Measurements from ENCODE around the gene ANXA1. TPM values are rescaled to one million over a fixed set of nuclear protein-coding genes. Genes with fewer than 3 reads are reported as not detected.

ANXA1 gene
- total and polyA plus RNA-seq, 2 of the 13 experiments (the other 11 are each of a cell fraction or from before 2014, with no cell fraction given), result 0.15 to 0.20 TPM

GRCh38 chr9:73178044-73178443 is 26.4 kb downstream of the ANXA1 start:
- FAIRE-seq, result no peak
- WGBS (ENCODE audit: low lambda C conversion rate), result 21% methylated on average over 2 of the region's 2 CpGs
- Histone ChIP-seq H3K4me3 (replicated peaks in 1 of 3; ENCODE audit: insufficient read depth in 1 of 3, low read depth in 2 of 3, low read length in 3 of 3) (no peak overlapping the region), H4K20me1 (ENCODE audit: insufficient read depth, low read length) (no peaks in the 10 kb centered on the region), H2AFZ (ENCODE audit: low read length) (no peak overlapping the region), H3K9ac (ENCODE audit: insufficient read depth, low read depth, low read length) (no peak overlapping the region), H3K36me3 (replicated peaks in 1 of 2; ENCODE audit: control insufficient read depth in 1 of 2, insufficient read depth in 2 of 2, low read length in 2 of 2) (no peaks in the 10 kb centered on the region), H3K4me1 (ENCODE audit: insufficient read depth, low read length) (no peaks in the 10 kb centered on the region), H3K27me3 (ENCODE audit: control insufficient read depth in 1 of 2, insufficient read depth in 2 of 2, low read length in 2 of 2) (no peaks in the 10 kb centered on the region), H3K27ac (ENCODE audit: extremely low read length, insufficient read depth, low read length) (no peak overlapping the region), H3K79me2 (ENCODE audit: insufficient read depth, low read length) (no peaks in the 10 kb centered on the region), H3K9me3 (ENCODE audit: low read length) (no peaks in the 10 kb centered on the region), H3K4me2 (ENCODE audit: low read depth, low read length) (no peak overlapping the region)
- in situ Hi-C loops (cut with HindIII; ENCODE audit: extremely low pct_ligation_motif_present, low pct_unique_long_range_greater_than_20kb), result no loop called here
- DNase-seq (ENCODE audit: low spot score), result no peak
- intact Hi-C loops (cut with micrococcal nuclease; ENCODE audit: unreplicated experiment), result no loop called here
- no TSS peak for BruUV-seq (replicated peaks)
- POLR2A ChIA-PET, result no interaction called here
- no peak for ATAC-seq
- TF ChIP-seq MTERF4 (CRISPR knock-in tag; IDR thresholded peaks at IDR 0.05) (no peak), THAP7 (CRISPR knock-in tag; IDR thresholded peaks at IDR 0.05) (no peak), ZNF546 (CRISPR knock-in tag; conservative IDR thresholded peaks at IDR 0.05) (no peak)
- CTCF ChIA-PET (ENCODE audit: low intra/inter-chr PET ratio, low total read pairs), result no interaction called here

DNA sequence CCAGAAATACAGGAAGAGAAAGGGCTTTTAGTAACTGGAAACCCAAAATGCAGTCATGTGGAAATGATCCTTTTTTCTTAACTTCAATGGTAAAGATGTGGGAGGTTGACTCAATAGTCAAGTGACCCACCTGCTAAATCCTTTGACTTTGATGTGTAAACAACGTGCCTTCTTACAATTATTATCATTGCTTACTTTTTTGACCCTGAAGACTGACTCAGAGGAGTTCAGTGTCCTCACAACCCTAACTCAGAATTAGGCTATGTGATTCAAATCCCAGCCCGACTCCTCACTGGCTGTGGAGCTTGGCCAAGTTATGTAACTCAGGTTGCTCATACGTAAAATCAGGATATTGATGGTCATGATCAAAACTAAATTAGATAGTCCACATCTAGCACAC is 27.9 kb downstream of the ANXA1 start:
- in situ Hi-C loops (cut with HindIII; ENCODE audit: extremely low pct_ligation_motif_present, low pct_unique_long_range_greater_than_20kb) (no loop called here), intact Hi-C loops (cut with micrococcal nuclease; ENCODE audit: unreplicated experiment) (no loop called here)
- TF ChIP-seq ZNF83 (CRISPR knock-in tag; IDR thresholded peaks at IDR 0.05; ENCODE audit: borderline replicate concordance), result no peak
- no peak for TF ChIP-seq HNF4A (CRISPR knock-in tag; IDR thresholded peaks at IDR 0.05)
- H3K9me3 ChIP-seq (ENCODE audit: low read length), result no peaks in the 10 kb centered on the region
- ChIA-PET CTCF (ENCODE audit: low intra/inter-chr PET ratio, low total read pairs) (no interaction called here), POLR2A (no interaction called here)
- 0% methylated on average over 3 of the region's 3 CpGs for WGBS (ENCODE audit: low lambda C conversion rate)
- H3K9ac ChIP-seq (ENCODE audit: insufficient read depth, low read depth, low read length), result no peak overlapping the region
- no peaks in the 10 kb centered on the region for H3K36me3 ChIP-seq (replicated peaks in 1 of 2; ENCODE audit: control insufficient read depth in 1 of 2, insufficient read depth in 2 of 2, low read length in 2 of 2)
- FAIRE-seq, result no peak
- H3K4me3 ChIP-seq (replicated peaks in 1 of 3; ENCODE audit: insufficient read depth in 1 of 3, low read depth in 2 of 3, low read length in 3 of 3), result no peak overlapping the region
- no peak overlapping the region for H3K4me2 ChIP-seq (ENCODE audit: low read depth, low read length)
- H2AFZ ChIP-seq (ENCODE audit: low read length), result no peak overlapping the region
- no peaks in the 10 kb centered on the region for H3K4me1 ChIP-seq (ENCODE audit: insufficient read depth, low read length)
- no peak overlapping the region for H3K27ac ChIP-seq (ENCODE audit: extremely low read length, insufficient read depth, low read length)
- no peak for DNase-seq (ENCODE audit: low spot score)
- no peaks in the 10 kb centered on the region for H3K79me2 ChIP-seq (ENCODE audit: insufficient read depth, low read length)
- H3K27me3 ChIP-seq (ENCODE audit: control insufficient read depth in 1 of 2, insufficient read depth in 2 of 2, low read length in 2 of 2), result no peaks in the 10 kb centered on the region
- BruUV-seq (replicated peaks), result no TSS peak
- no peak for ATAC-seq
- H4K20me1 ChIP-seq (ENCODE audit: insufficient read depth, low read length), result no peaks in the 10 kb centered on the region
